ENCODE results near the gene AKR7A2.
A peak's percentile ranks its signal among the peaks of the same experiment; 100 is the strongest.
"Not testable (repeated sequence)": the region's sequence is repeated elsewhere in the genome, so short reads cannot be mapped to it uniquely, and the experiment has no call there.

Gene AKR7A2

DNA sequence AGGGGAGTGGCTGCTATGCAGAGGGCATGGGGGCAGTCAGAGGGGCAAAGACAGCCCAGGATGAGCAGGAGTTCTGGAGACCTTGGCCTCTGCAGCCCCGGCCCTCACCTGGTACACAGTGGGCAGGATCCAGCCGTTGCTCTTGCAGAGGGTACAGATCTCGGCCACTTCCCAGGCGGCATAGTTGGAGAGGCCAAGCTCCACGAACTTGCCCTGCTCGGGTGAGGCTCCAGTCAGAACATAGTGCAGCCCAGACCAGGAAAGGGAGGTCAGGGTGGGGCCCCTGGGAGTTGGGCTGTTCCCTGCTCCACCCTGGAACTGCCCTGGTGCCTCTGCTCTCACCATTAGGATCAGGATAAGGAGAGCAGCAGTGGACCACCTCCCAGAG lies 41.6 kb downstream of the AKR7A2 start:
- not testable (repeated sequence) for H3K36me3 ChIP-seq (replicated peaks in 1 of 2; ENCODE audit: control insufficient read depth in 2 of 2, insufficient read depth in 2 of 2, low read length in 2 of 2); H2BK5ac ChIP-seq (ENCODE audit: low read length); H3K4ac ChIP-seq (ENCODE audit: low read length); H2AK5ac ChIP-seq (ENCODE audit: low read depth, low read length); H3K9ac ChIP-seq (ENCODE audit: low read depth, low read length, poor library complexity); H3K4me1 ChIP-seq (ENCODE audit: control insufficient read depth in 2 of 2, insufficient read depth in 1 of 2, low read depth in 1 of 2, low read length in 2 of 2); H2BK12ac ChIP-seq (ENCODE audit: low read length); H4K8ac ChIP-seq (ENCODE audit: low read depth, low read length); H3K79me1 ChIP-seq (ENCODE audit: low read depth, low read length); H3K4me2 ChIP-seq (ENCODE audit: insufficient read depth, low read length, poor library complexity, severe bottlenecking); H3K14ac ChIP-seq (ENCODE audit: low read length); H3K18ac ChIP-seq (ENCODE audit: low read length); H4K91ac ChIP-seq (ENCODE audit: low read depth, low read length, poor library complexity); H3K23ac ChIP-seq (ENCODE audit: low read depth, low read length, poor library complexity); H3K9me3 ChIP-seq (replicated peaks in 1 of 2; ENCODE audit: control insufficient read depth in 2 of 2, insufficient read depth in 1 of 2, low read depth in 1 of 2, low read length in 2 of 2); H3K4me3 ChIP-seq (ENCODE audit: low read length in 2 of 2); H3K27ac ChIP-seq (replicated peaks; ENCODE audit: low read length); H2AFZ ChIP-seq (ENCODE audit: low read length); H2BK120ac ChIP-seq (ENCODE audit: low read depth, low read length); H2BK15ac ChIP-seq (ENCODE audit: low read length); DNase-seq (ENCODE audit: low spot score); H3K27me3 ChIP-seq (ENCODE audit: control insufficient read depth in 3 of 3, insufficient read depth in 3 of 3, low read depth in 1 of 3, low read length in 3 of 3)
- WGBS, 2 donors (ENCODE audit: extremely low coverage in 2 of 2, insufficient read length in 2 of 2, insufficient replicate concordance in 1 of 2) = no CpG with 5 or more reads among the region's 6 CpGs

DNA sequence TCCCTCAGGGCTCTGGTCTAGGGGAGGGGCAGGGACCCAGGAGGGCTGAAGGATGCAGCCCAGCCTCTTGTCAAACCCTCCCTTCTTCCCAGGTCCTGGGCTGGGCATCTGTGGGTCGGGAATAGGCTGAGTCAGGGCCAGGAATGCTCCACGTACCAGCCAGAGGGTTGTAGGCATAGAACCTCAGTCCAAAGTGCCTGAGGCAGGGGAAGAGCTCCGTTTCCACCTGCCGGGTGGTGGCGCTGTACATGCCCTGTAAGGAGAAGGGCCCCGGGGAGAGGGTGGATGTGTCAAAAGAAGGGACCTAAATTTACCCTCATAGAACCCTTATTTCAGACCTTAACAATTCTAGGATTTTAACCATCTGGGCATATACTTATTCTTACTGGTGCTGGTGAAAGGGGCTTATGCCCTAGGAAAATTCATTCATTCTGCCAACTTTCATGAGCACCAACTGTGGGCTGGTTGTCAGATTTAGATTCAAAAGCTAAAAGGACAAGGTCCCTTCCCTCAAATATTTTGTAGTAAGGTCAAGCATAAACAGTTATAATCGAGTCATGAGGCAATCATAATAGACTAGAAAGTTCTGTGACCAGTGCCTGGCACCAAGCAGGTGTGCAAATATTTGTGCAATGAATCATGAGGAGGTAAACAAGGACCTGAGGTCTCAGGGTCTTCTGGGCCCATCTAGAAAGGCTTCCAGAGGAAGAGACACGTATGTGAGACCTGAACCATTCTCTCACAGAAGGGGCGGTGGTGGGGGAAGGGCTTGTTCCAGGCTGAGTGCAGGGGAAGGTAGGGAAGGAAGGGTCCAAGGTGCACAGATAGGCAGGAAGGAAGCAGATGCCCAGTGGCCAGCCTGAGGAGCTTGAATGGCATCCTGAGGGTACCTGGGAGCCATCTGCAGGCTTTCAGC lies 42.3 kb downstream of the AKR7A2 start:
- not testable (repeated sequence) for H3K4me2 ChIP-seq (ENCODE audit: insufficient read depth, low read length, poor library complexity, severe bottlenecking); H3K23ac ChIP-seq (ENCODE audit: low read depth, low read length, poor library complexity); H3K36me3 ChIP-seq (replicated peaks in 1 of 2; ENCODE audit: control insufficient read depth in 2 of 2, insufficient read depth in 2 of 2, low read length in 2 of 2); H3K4me3 ChIP-seq (ENCODE audit: low read length in 2 of 2); H3K9ac ChIP-seq (ENCODE audit: low read depth, low read length, poor library complexity); H3K18ac ChIP-seq (ENCODE audit: low read length); H4K91ac ChIP-seq (ENCODE audit: low read depth, low read length, poor library complexity); H3K27me3 ChIP-seq (ENCODE audit: control insufficient read depth in 3 of 3, insufficient read depth in 3 of 3, low read depth in 1 of 3, low read length in 3 of 3); H3K4ac ChIP-seq (ENCODE audit: low read length); H3K14ac ChIP-seq (ENCODE audit: low read length); H3K79me1 ChIP-seq (ENCODE audit: low read depth, low read length); H2AK5ac ChIP-seq (ENCODE audit: low read depth, low read length); H2BK12ac ChIP-seq (ENCODE audit: low read length); DNase-seq (ENCODE audit: low spot score); H2BK120ac ChIP-seq (ENCODE audit: low read depth, low read length); H2BK15ac ChIP-seq (ENCODE audit: low read length); H2AFZ ChIP-seq (ENCODE audit: low read length); H4K8ac ChIP-seq (ENCODE audit: low read depth, low read length); H3K27ac ChIP-seq (replicated peaks; ENCODE audit: low read length); H2BK5ac ChIP-seq (ENCODE audit: low read length); H3K4me1 ChIP-seq (ENCODE audit: control insufficient read depth in 2 of 2, insufficient read depth in 1 of 2, low read depth in 1 of 2, low read length in 2 of 2); H3K9me3 ChIP-seq (replicated peaks in 1 of 2; ENCODE audit: control insufficient read depth in 2 of 2, insufficient read depth in 1 of 2, low read depth in 1 of 2, low read length in 2 of 2)
- no CpG with 5 or more reads among the region's 9 CpGs for WGBS, 2 donors (ENCODE audit: extremely low coverage in 2 of 2, insufficient read length in 2 of 2, insufficient replicate concordance in 1 of 2)

DNA sequence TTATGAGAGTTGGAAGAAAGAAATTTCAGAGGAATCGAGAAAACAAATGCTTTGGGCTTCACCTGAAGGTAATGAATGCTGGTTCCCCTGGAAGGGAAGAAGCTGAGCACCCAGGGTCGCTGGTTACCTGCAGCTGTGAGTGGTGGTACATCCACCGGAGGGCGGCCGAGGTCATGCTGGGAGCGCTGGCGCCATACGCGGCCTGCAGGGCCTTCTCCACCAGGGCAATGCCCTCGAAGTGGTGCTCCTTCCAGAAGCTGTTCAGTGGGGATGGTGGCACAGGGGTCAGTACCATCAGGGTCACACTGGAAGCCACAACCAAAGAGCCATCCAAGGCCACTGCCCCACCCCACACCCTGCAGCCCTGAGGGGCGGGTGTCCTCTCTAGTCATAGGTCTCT lies 43.5 kb downstream of the AKR7A2 start:
- Histone ChIP-seq H3K9ac (ENCODE audit: low read depth, low read length, poor library complexity) (no peak overlapping the region), H3K4ac (ENCODE audit: low read length) (no peak overlapping the region), H2AK5ac (ENCODE audit: low read depth, low read length) (no peak overlapping the region), H2AFZ (ENCODE audit: low read length) (no peak overlapping the region), H4K91ac (ENCODE audit: low read depth, low read length, poor library complexity) (no peak overlapping the region), H3K4me1 (ENCODE audit: control insufficient read depth in 2 of 2, insufficient read depth in 1 of 2, low read depth in 1 of 2, low read length in 2 of 2) (no peaks in the 10 kb centered on the region), H4K8ac (ENCODE audit: low read depth, low read length) (no peak overlapping the region), H2BK12ac (ENCODE audit: low read length) (no peak overlapping the region), H3K18ac (ENCODE audit: low read length) (no peak overlapping the region), H2BK5ac (ENCODE audit: low read length) (no peak overlapping the region), H3K9me3 (replicated peaks in 1 of 2; ENCODE audit: control insufficient read depth in 2 of 2, insufficient read depth in 1 of 2, low read depth in 1 of 2, low read length in 2 of 2) (no peaks in the 10 kb centered on the region), H3K4me3 (ENCODE audit: low read length in 2 of 2) (no peak overlapping the region), H3K27me3 (ENCODE audit: control insufficient read depth in 3 of 3, insufficient read depth in 3 of 3, low read depth in 1 of 3, low read length in 3 of 3) (peaks cover 0 to 2% (median 0%) of the 10 kb centered on the region in 3 experiments), H2BK15ac (ENCODE audit: low read length) (no peak overlapping the region), H3K4me2 (ENCODE audit: insufficient read depth, low read length, poor library complexity, severe bottlenecking) (no peak overlapping the region), H2BK120ac (ENCODE audit: low read depth, low read length) (no peak overlapping the region), H3K14ac (ENCODE audit: low read length) (no peak overlapping the region), H3K23ac (ENCODE audit: low read depth, low read length, poor library complexity) (no peak overlapping the region), H3K36me3 (replicated peaks in 1 of 2; ENCODE audit: control insufficient read depth in 2 of 2, insufficient read depth in 2 of 2, low read length in 2 of 2) (no peaks in the 10 kb centered on the region), H3K79me1 (ENCODE audit: low read depth, low read length) (no peaks in the 10 kb centered on the region), H3K27ac (replicated peaks; ENCODE audit: low read length) (no peak overlapping the region)
- no peak for DNase-seq (ENCODE audit: low spot score)
- no CpG with 5 or more reads among the region's 11 CpGs for WGBS, 2 donors (ENCODE audit: extremely low coverage in 2 of 2, insufficient read length in 2 of 2, insufficient replicate concordance in 1 of 2)

DNA sequence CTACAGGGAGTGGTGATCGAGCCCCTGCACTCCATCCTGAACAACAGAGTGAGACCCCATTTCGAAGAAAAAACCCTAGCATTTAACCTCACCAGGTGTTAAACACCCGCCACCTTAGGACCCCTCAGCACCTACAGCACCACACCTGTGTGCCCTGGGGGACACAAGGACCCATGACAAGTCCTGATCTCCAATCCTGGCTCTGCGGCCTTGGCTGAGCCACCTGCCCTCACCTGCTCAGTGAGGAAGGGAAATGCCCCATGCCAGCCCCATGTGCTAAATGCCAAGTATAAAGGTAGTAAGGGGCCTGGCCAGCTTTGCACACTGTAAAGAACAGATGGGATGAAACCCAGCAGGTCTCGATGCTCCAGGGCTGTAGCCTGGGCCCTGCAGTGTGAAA lies 49.2 kb downstream of the AKR7A2 start:
- H3K4me2 ChIP-seq (ENCODE audit: insufficient read depth, low read length, poor library complexity, severe bottlenecking) = no peak overlapping the region
- H2BK5ac ChIP-seq (ENCODE audit: low read length) = no peak overlapping the region
- no peak overlapping the region for H2BK120ac ChIP-seq (ENCODE audit: low read depth, low read length)
- H3K9me3 ChIP-seq (replicated peaks in 1 of 2; ENCODE audit: control insufficient read depth in 2 of 2, insufficient read depth in 1 of 2, low read depth in 1 of 2, low read length in 2 of 2) = no peaks in the 10 kb centered on the region
- H3K79me1 ChIP-seq (ENCODE audit: low read depth, low read length) = no peaks in the 10 kb centered on the region
- no peak overlapping the region for H4K91ac ChIP-seq (ENCODE audit: low read depth, low read length, poor library complexity)
- no peak overlapping the region for H3K14ac ChIP-seq (ENCODE audit: low read length)
- H3K23ac ChIP-seq (ENCODE audit: low read depth, low read length, poor library complexity) = peak overlapping the region; percentile 25
- no peak overlapping the region for H3K4ac ChIP-seq (ENCODE audit: low read length)
- no peak overlapping the region for H3K27ac ChIP-seq (replicated peaks; ENCODE audit: low read length)
- H2AFZ ChIP-seq (ENCODE audit: low read length) = no peak overlapping the region
- no peak overlapping the region for H2BK12ac ChIP-seq (ENCODE audit: low read length)
- no peak overlapping the region for H2BK15ac ChIP-seq (ENCODE audit: low read length)
- no peak overlapping the region for H4K8ac ChIP-seq (ENCODE audit: low read depth, low read length)
- no peak overlapping the region for H3K4me3 ChIP-seq (ENCODE audit: low read length in 2 of 2)
- H3K36me3 ChIP-seq (replicated peaks in 1 of 2; ENCODE audit: control insufficient read depth in 2 of 2, insufficient read depth in 2 of 2, low read length in 2 of 2) = peaks cover 16 to 34% of the 10 kb centered on the region in 2 donors
- no peak for DNase-seq (ENCODE audit: low spot score)
- no peak overlapping the region for H3K18ac ChIP-seq (ENCODE audit: low read length)
- no peak overlapping the region for H3K9ac ChIP-seq (ENCODE audit: low read depth, low read length, poor library complexity)
- H3K27me3 ChIP-seq (ENCODE audit: control insufficient read depth in 3 of 3, insufficient read depth in 3 of 3, low read depth in 1 of 3, low read length in 3 of 3) = peaks cover 0 to 2% (median 0%) of the 10 kb centered on the region in 3 experiments
- H2AK5ac ChIP-seq (ENCODE audit: low read depth, low read length) = no peak overlapping the region
- whole genome bisulfite sequencing, 2 donors (ENCODE audit: extremely low coverage in 2 of 2, insufficient read length in 2 of 2, insufficient replicate concordance in 1 of 2) = no CpG with 5 or more reads among the region's 5 CpGs
- no peaks in the 10 kb centered on the region for H3K4me1 ChIP-seq (ENCODE audit: control insufficient read depth in 2 of 2, insufficient read depth in 1 of 2, low read depth in 1 of 2, low read length in 2 of 2)
